Islet of Langerhans (tissue), 1 donor: ENCODE data around the gene MTX1.

ENCODE experiments used
- FAIRE-seq: peaks from one replicate; lab custom pipeline; 2011; peaks lifted over from hg19 to GRCh38; lab: Jason Lieb, UNC

Gene MTX1

DNA sequence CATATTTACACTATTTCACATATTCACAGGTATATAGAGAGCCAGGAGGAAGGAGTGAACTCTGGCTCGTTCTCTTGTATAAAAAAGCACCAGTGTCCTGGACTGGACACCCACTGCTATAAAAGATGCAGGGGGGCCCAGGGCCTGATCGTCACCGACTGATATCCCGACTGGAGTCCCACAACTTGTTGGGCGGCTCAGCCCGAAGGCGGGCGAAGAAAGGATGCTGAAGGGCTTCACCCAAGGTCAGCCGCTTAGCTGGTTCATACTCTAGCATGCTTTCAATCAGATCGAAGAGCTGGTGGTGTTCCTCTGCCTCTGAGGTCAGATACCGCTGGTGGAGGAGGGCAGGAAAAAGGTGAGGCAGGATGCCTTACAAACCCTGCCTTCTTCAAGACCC lies 54.6 kb downstream of the MTX1 start:
- FAIRE-seq = no peak
